ENCODE measurements around the gene THUMPD1. TPM values are rescaled to one million over a fixed set of nuclear protein-coding genes. Genes with fewer than 3 reads are reported as not detected.
A peak's percentile ranks its signal among the peaks of the same experiment; 100 is the strongest.

Gene THUMPD1
- polyA plus RNA-seq, 3 donors = 16.1 to 32.2 (median 23.5) TPM

GRCh38 chr16:20743591-20743990 lies 2.0 kb upstream of the THUMPD1 start:
- no peak overlapping the region for H3K4me2 ChIP-seq (replicated peaks; ENCODE audit: extremely low read depth, low read length, poor library complexity, severe bottlenecking)
- H3K36me3 ChIP-seq (replicated peaks in 1 of 2; ENCODE audit: control insufficient read depth in 1 of 2, insufficient read depth in 2 of 2, low read length in 2 of 2) = peaks cover 3 to 6% of the 10 kb centered on the region in 2 donors
- H4K20me1 ChIP-seq (ENCODE audit: insufficient read depth, low read length) = peaks cover 24% of the 10 kb centered on the region
- intact Hi-C loops (cut with micrococcal nuclease) = loop anchor here in 1 of 2 donors (10.0 kb wide), 1 partner anchor 151 kb away; no protein-coding TSS in a partner anchor
- H3K9me3 Mint-ChIP-seq = peaks cover 2 to 23% (median 15%) of the 10 kb centered on the region in 7 donors
- H3K4me1 ChIP-seq (ENCODE audit: control insufficient read depth in 1 of 2, insufficient read depth in 2 of 2, low read length in 2 of 2) = peaks cover 60 to 69% of the 10 kb centered on the region in 2 donors
- H3K27ac ChIP-seq (ENCODE audit: low read depth in 1 of 2, low read length in 2 of 2) = no peak overlapping the region
- H3K9ac ChIP-seq (ENCODE audit: insufficient read depth, low read length, poor library complexity, severe bottlenecking) = no peak overlapping the region
- no peaks in the 10 kb centered on the region for H3K27me3 ChIP-seq (ENCODE audit: control insufficient read depth in 2 of 2, insufficient read depth in 2 of 2, low read length in 2 of 2)
- H3K27me3 Mint-ChIP-seq (ENCODE audit: low read depth in 3 of 3) = no peaks in the 10 kb centered on the region
- peaks cover 8 to 15% of the 10 kb centered on the region in 2 donors for H3K36me3 Mint-ChIP-seq
- TF ChIP-seq CTCF (IDR thresholded peaks at IDR 0.05) = no peak
- no peak overlapping the region for H3K4me3 Mint-ChIP-seq
- no peak overlapping the region for H3K27ac Mint-ChIP-seq
- H3K4me3 ChIP-seq (replicated peaks in 1 of 3; ENCODE audit: low read depth in 2 of 3, low read length in 3 of 3) = no peak overlapping the region
- no peak overlapping the region for H2AFZ ChIP-seq (ENCODE audit: insufficient read depth, low read depth, low read length, poor library complexity, severe bottlenecking)
- H3K4me1 Mint-ChIP-seq = peaks cover 50% of the 10 kb centered on the region
- DNase-seq = no peak
- H3K9me3 ChIP-seq (replicated peaks in 1 of 2; ENCODE audit: control insufficient read depth in 1 of 2, insufficient read depth in 1 of 2, low read length in 2 of 2) = peaks cover 0 to 16% of the 10 kb centered on the region in 2 donors
- peaks cover 27% of the 10 kb centered on the region for H3K79me2 ChIP-seq (ENCODE audit: insufficient read depth, low read length)

GRCh38 chr16:20740901-20741521 lies 607 bp downstream of the THUMPD1 start:
- Histone ChIP-seq H3K9me3 (replicated peaks in 1 of 2; ENCODE audit: control insufficient read depth in 1 of 2, insufficient read depth in 1 of 2, low read length in 2 of 2) (no peaks in the 10 kb centered on the region), H3K4me1 (ENCODE audit: control insufficient read depth in 1 of 2, insufficient read depth in 2 of 2, low read length in 2 of 2) (peaks cover 37 to 43% of the 10 kb centered on the region in 2 donors), H3K9ac (ENCODE audit: insufficient read depth, low read length, poor library complexity, severe bottlenecking) (peak overlapping the region; percentile 91), H3K27ac (ENCODE audit: low read depth in 1 of 2, low read length in 2 of 2) (peak overlapping the region; percentile 96 to 98), H3K4me3 (replicated peaks in 1 of 3; ENCODE audit: low read depth in 2 of 3, low read length in 3 of 3) (peak overlapping the region; percentile 84 to 97 (median 94)), H2AFZ (ENCODE audit: insufficient read depth, low read depth, low read length, poor library complexity, severe bottlenecking) (peak overlapping the region; percentile 94), H3K4me2 (replicated peaks; ENCODE audit: extremely low read depth, low read length, poor library complexity, severe bottlenecking) (peak overlapping the region; percentile 93), H3K36me3 (replicated peaks in 1 of 2; ENCODE audit: control insufficient read depth in 1 of 2, insufficient read depth in 2 of 2, low read length in 2 of 2) (peaks cover 26 to 31% of the 10 kb centered on the region in 2 donors), H3K27me3 (ENCODE audit: control insufficient read depth in 2 of 2, insufficient read depth in 2 of 2, low read length in 2 of 2) (no peaks in the 10 kb centered on the region), H3K79me2 (ENCODE audit: insufficient read depth, low read length) (peaks cover 45% of the 10 kb centered on the region), H4K20me1 (ENCODE audit: insufficient read depth, low read length) (peaks cover 47% of the 10 kb centered on the region)
- WGBS (ENCODE audit: insufficient coverage) = 0% methylated on average over 21 of the region's 36 CpGs
- no peaks in the 10 kb centered on the region for H3K27me3 Mint-ChIP-seq (ENCODE audit: low read depth in 3 of 3)
- H3K9me3 Mint-ChIP-seq = peaks cover 0 to 3% (median 0%) of the 10 kb centered on the region in 7 donors
- peak overlapping the region; percentile 95 to 98 (median 96) for H3K27ac Mint-ChIP-seq
- TF ChIP-seq CTCF (IDR thresholded peaks at IDR 0.05) = no peak
- DNase-seq = peak; percentile 83 to 86 (median 84)
- H3K36me3 Mint-ChIP-seq = peaks cover 27 to 35% of the 10 kb centered on the region in 2 donors
- H3K4me3 Mint-ChIP-seq = peak overlapping the region; percentile 94 to 99
- intact Hi-C loops (cut with micrococcal nuclease) = loop anchor here in 1 of 2 donors (10.0 kb wide), 1 partner anchor 154 kb away; no protein-coding TSS in a partner anchor
- H3K4me1 Mint-ChIP-seq = peaks cover 32% of the 10 kb centered on the region

All from CD14-positive monocyte (primary cell).